ENCODE data around the gene HNRNPUL1. TPM values are rescaled to one million over a fixed set of nuclear protein-coding genes. Genes with fewer than 3 reads are reported as not detected.

Gene HNRNPUL1
- total RNA-seq, 1 donor from 2014 or later = 256 TPM

GRCh38 chr19:41261474-41262190 lies 2.5 kb upstream of the HNRNPUL1 start:
- peaks cover 2% of the 10 kb centered on the region for H3K36me3 Mint-ChIP-seq (ENCODE audit: insufficient read depth)
- peaks cover 17% of the 10 kb centered on the region for H3K4me1 Mint-ChIP-seq (ENCODE audit: low read depth)
- no peak for DNase-seq (ENCODE audit: low spot score, unreplicated experiment)
- peak overlapping the region; percentile 94 for H3K4me3 Mint-ChIP-seq (ENCODE audit: low read depth)
- no peaks in the 10 kb centered on the region for H3K27me3 Mint-ChIP-seq
- H3K9me3 Mint-ChIP-seq (ENCODE audit: low read depth) = no peaks in the 10 kb centered on the region
- peak overlapping the region; percentile 100 for H3K27ac Mint-ChIP-seq
- no peak for TF ChIP-seq CTCF (IDR thresholded peaks at IDR 0.05; ENCODE audit: unreplicated experiment)

- Mint-ChIP-seq H3K4me1 (ENCODE audit: low read depth) (peaks cover 25% of the 10 kb centered on the region), H3K9me3 (ENCODE audit: low read depth) (no peaks in the 10 kb centered on the region), H3K27me3 (no peaks in the 10 kb centered on the region), H3K27ac (peak overlapping the region; percentile 100), H3K4me3 (ENCODE audit: low read depth) (peak overlapping the region; percentile 94), H3K36me3 (ENCODE audit: insufficient read depth) (peaks cover 3% of the 10 kb centered on the region)
- no peak for TF ChIP-seq CTCF (IDR thresholded peaks at IDR 0.05; ENCODE audit: unreplicated experiment)
- DNase-seq (ENCODE audit: low spot score, unreplicated experiment) = peak; percentile 31
Observed at GRCh38 chr19:41263042-41263849, 926 bp upstream of the HNRNPUL1 start.

GRCh38 chr19:41264581-41265394 lies 616 bp downstream of the HNRNPUL1 start:
- Mint-ChIP-seq H3K4me3 (ENCODE audit: low read depth) (peak overlapping the region; percentile 94), H3K27ac (peak overlapping the region; percentile 100), H3K4me1 (ENCODE audit: low read depth) (peaks cover 25% of the 10 kb centered on the region), H3K27me3 (no peaks in the 10 kb centered on the region), H3K36me3 (ENCODE audit: insufficient read depth) (peaks cover 5% of the 10 kb centered on the region), H3K9me3 (ENCODE audit: low read depth) (no peaks in the 10 kb centered on the region)
- DNase-seq (ENCODE audit: low spot score, unreplicated experiment) = peak; percentile 27
- no peak for TF ChIP-seq CTCF (IDR thresholded peaks at IDR 0.05; ENCODE audit: unreplicated experiment)

- TF ChIP-seq CTCF (IDR thresholded peaks at IDR 0.05; ENCODE audit: unreplicated experiment) = no peak
- Mint-ChIP-seq H3K27ac (peak overlapping the region; percentile 100), H3K36me3 (ENCODE audit: insufficient read depth) (peaks cover 5% of the 10 kb centered on the region), H3K9me3 (ENCODE audit: low read depth) (no peaks in the 10 kb centered on the region), H3K27me3 (no peaks in the 10 kb centered on the region), H3K4me1 (ENCODE audit: low read depth) (peaks cover 25% of the 10 kb centered on the region), H3K4me3 (ENCODE audit: low read depth) (peak overlapping the region; percentile 94)
- DNase-seq (ENCODE audit: low spot score, unreplicated experiment) = no peak
Observed at GRCh38 chr19:41265395-41266153, 1.4 kb downstream of the HNRNPUL1 start.

Data from progenitor cell of endocrine pancreas (in vitro differentiated cells).